Lower lobe of right lung (tissue), 2 donors: ENCODE results near the gene LRP1-AS. TPM values are rescaled to one million over a fixed set of nuclear protein-coding genes. Genes with fewer than 3 reads are reported as not detected.

ENCODE experiments used
- ATAC-seq, 2 donors: fragments of 200-7000 bp; cut with Tn5 transposase; one replicate each; pipeline ENCODE4 v1.9.1; 2020 to 2022; ENCODE audit warnings: mild to moderate bottlenecking in 2 of 2, moderate library complexity in 2 of 2
- DNase-seq: peaks from one replicate; pipeline ENCODE4 v3.0.0-alpha.2; 2020
- H3K27ac ChIP-seq: fragments of 200-600 bp; one replicate; pipeline ENCODE4 v1.8.0; 2022
- H3K27me3 ChIP-seq: fragments of 200-600 bp; one replicate; pipeline ENCODE4 v1.8.0; 2022; ENCODE audit warnings: low read depth
- H3K36me3 ChIP-seq: fragments of 200-600 bp; one replicate; pipeline ENCODE4 v1.8.0; 2022; ENCODE audit warnings: mild to moderate bottlenecking
- H3K4me1 ChIP-seq: fragments of 200-600 bp; one replicate; pipeline ENCODE4 v1.8.0; 2022
- H3K4me3 ChIP-seq: fragments of 200-600 bp; one replicate; pipeline ENCODE4 v1.8.0; 2022; ENCODE audit warnings: mild to moderate bottlenecking
- H3K9me3 ChIP-seq: fragments of 200-600 bp; one replicate; pipeline ENCODE4 v1.8.0; 2022
- CTCF ChIP-seq: fragments of 200-600 bp; IDR thresholded peaks from one replicate; pipeline ENCODE4 v1.8.0; 2022; ENCODE audit warnings: antibody characterized with exemption, mild to moderate bottlenecking
- intact Hi-C: fragments of 100-400 bp; cut with DNase I; formaldehyde crosslinking; loops from one replicate; pipeline ENCODE4 v1.11.0; 2022
- total RNA-seq: library from RNA; stranded (reverse); fragmentation: NEBNext Ultra II Directional; extraction: Animal tissue kit (Norgen Biotek cat#: 25700); gene quantifications from one replicate; pipeline ENCODE4 v1.2.1, GENCODE V29; 2021
- donor health status: DM: no; HTN: yes; CAD: no; lungs with severe emphysema.

LRP1-AS gene
- total RNA-seq, 1 donor from 2014 or later, result not detected

- H3K4me3 ChIP-seq, result no peak overlapping the region
- ATAC-seq, result no peak
- TF ChIP-seq CTCF, result no peak
- H3K9me3 ChIP-seq, result no peaks in the 10 kb centered on the region
- H3K27me3 ChIP-seq, result no peaks in the 10 kb centered on the region
- peaks cover 84% of the 10 kb centered on the region for H3K36me3 ChIP-seq
- DNase-seq, result no peak
- no peak overlapping the region for H3K27ac ChIP-seq
- intact Hi-C loops, result loop anchor here (10.0 kb wide), 1 partner anchor 45 kb away; the partner anchor contains the start of gene LRP1
- H3K4me1 ChIP-seq, result no peaks in the 10 kb centered on the region
Measured at GRCh38 chr12:57169969-57170368, 22.6 kb upstream of the LRP1-AS start.

- no peak overlapping the region for H3K4me3 ChIP-seq
- H3K9me3 ChIP-seq, result no peaks in the 10 kb centered on the region
- H3K27ac ChIP-seq, result no peak overlapping the region
- H3K4me1 ChIP-seq, result no peaks in the 10 kb centered on the region
- intact Hi-C loops, result no loop called here
- peaks cover 89% of the 10 kb centered on the region for H3K36me3 ChIP-seq
- TF ChIP-seq CTCF, result no peak
- DNase-seq (no peak), ATAC-seq (no peak)
- H3K27me3 ChIP-seq, result no peaks in the 10 kb centered on the region
Measured at GRCh38 chr12:57169046-57169795, 21.8 kb upstream of the LRP1-AS start.

GRCh38 chr12:57168058-57168457, 20.6 kb upstream of the LRP1-AS start:
- no peaks in the 10 kb centered on the region for H3K4me1 ChIP-seq
- DNase-seq (no peak), ATAC-seq (no peak)
- no peaks in the 10 kb centered on the region for H3K9me3 ChIP-seq
- H3K4me3 ChIP-seq, result no peak overlapping the region
- no peaks in the 10 kb centered on the region for H3K27me3 ChIP-seq
- no peak overlapping the region for H3K27ac ChIP-seq
- TF ChIP-seq CTCF, result no peak
- H3K36me3 ChIP-seq, result peaks cover 89% of the 10 kb centered on the region
- intact Hi-C loops, result no loop called here

DNA sequence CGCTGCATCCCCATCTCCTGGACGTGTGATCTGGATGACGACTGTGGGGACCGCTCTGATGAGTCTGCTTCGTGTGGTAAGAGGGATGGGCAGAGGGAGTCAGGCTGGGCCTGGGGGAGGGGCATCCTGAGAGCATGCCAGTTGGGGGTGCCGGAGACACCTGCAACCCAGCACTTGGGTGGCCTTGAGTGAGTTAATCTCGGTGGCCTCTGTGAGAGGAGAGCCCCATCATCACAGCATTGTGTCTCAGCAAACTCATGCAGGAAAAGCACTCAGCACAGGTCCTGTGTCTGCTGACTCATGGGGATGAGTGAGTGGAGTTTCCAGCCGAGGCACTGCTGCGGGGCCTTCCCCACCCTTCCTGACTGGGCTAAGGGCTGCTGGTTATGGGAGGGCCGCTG, 19.6 kb upstream of the LRP1-AS start:
- ATAC-seq, result no peak

GRCh38 chr12:57165741-57166140, 18.3 kb upstream of the LRP1-AS start:
- ATAC-seq (no peak), DNase-seq (no peak)
- H3K4me1 ChIP-seq, result no peaks in the 10 kb centered on the region
- no peak overlapping the region for H3K4me3 ChIP-seq
- no peak overlapping the region for H3K27ac ChIP-seq
- no peak for TF ChIP-seq CTCF
- intact Hi-C loops, result no loop called here
- H3K36me3 ChIP-seq, result peaks cover 99% of the 10 kb centered on the region
- no peaks in the 10 kb centered on the region for H3K27me3 ChIP-seq
- no peaks in the 10 kb centered on the region for H3K9me3 ChIP-seq

More for the DNA sequence above, 19.6 kb upstream of the LRP1-AS start:
- TF ChIP-seq CTCF, result no peak
- Histone ChIP-seq H3K9me3 (no peaks in the 10 kb centered on the region), H3K27me3 (no peaks in the 10 kb centered on the region), H3K36me3 (peaks cover 92% of the 10 kb centered on the region), H3K4me1 (no peaks in the 10 kb centered on the region), H3K27ac (no peak overlapping the region), H3K4me3 (no peak overlapping the region)
- intact Hi-C loops, result no loop called here
- DNase-seq, result no peak
